Inflammatory macrophage (primary cell): ENCODE measurements around the gene C1orf159.

Experiments used
- DNase-seq, 2 donors: peaks; one replicate each; pipeline ENCODE4 v3.0.0-alpha.2; 2020 to 2022

C1orf159 gene

DNA sequence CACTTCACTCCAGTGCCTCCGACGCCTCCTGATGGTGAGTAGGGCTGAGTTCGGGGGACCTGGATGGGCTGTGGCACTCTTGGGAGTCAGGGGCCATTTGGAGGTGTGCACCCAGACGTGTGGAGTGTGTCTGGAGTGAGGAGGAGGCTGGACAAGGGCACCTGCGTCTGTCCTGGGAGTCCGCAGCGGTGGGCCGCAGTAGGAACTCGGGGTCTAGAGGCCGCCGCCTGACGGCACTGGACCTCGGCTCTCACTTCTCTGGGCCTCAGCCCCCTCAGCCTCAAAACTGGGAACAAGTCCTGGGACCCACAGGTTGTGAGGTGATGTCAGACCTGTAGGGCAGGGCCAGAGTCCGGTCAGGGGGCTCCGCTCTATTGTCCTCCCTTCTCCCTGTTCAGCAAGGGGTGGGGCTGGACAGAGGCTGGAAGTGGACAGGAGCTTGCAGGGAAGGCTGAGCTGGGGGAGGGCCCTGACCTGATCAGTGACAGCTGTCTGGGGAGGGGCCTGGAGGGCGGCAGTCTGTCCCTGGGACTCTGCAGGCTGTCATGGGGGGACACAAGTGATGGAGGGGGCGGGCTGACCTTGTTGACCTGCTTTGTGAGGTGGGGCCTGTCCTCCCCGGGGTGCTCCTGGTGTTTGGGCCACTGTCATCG is 80.5 kb downstream of the C1orf159 start:
- DNase-seq, result no peak

DNA sequence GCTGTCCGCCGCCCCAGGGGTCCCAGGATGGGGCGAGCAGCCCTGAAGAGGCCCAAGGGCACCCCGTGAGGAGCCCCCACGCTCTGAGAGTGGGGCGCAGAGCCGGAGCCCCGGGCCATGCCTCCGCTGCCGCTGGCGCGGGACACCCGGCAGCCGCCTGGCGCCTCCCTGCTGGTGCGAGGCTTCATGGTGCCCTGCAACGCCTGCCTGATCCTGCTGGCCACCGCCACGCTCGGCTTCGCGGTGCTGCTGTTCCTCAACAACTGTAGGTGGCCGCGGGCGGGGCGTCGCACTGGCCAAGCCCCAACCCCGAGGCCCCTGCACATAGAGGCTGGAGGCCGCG is 81.5 kb downstream of the C1orf159 start:
- peak in 1 of 2 donors; percentile 27 for DNase-seq

DNA sequence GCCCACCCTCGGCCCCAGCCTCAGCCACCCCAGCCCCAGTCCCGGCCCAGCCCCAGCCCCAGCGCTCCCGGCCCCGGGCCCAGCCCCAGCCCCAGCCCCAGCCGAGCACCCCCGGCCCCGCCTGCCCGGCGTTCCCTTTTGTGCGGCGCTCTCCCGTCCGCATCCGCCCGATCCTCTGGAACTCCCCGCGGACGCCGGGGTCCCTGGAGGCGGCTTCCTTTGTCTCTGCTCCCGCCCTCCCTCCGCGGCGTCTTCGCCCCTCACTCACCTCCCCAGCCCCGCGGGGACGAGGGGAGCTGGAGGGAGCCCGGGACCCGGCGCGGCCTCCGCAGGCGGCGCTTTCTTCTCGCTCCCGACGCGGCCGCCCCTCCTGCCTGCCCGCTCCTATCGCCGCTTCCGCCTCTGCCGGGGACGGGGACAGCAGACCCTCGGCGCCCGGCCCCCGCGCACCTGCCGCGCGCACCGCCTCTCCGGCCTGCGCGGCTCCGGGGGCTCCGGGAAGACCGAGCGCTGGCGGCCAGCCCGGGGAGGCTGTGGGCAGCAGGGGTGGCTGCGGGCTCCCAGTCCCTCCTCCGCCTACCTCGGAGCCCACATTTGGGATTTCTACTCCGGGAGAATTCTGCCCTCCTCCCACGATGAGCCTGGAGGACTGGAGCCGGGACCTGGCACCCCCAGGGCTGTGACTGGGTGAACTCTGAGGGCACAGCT is 82.0 kb downstream of the C1orf159 start:
- no peak for DNase-seq

GRCh38 chr1:1033009-1033587 is 82.8 kb downstream of the C1orf159 start:
- peak; percentile 32 to 70 for DNase-seq

DNA sequence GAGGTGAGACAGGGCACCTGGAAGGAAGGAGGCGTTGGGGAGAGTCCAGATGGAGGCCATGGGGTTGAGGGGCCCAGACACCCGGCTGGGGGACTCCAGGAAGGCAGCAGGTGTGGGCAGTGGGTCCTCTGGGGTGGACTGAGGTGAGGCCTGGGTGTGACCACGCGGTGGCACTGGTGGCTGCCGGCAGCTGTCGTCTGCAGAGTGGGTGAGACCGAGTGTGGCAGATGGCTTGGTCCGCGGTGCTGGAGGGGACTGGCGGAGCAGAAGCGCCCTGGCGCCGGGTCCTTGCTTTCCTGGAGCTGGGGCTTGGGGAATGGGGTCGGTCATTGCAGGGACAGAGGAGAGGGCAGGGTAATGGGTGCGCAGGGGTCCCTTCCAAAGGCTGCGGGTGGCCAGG is 83.5 kb downstream of the C1orf159 start:
- DNase-seq, result peak in 1 of 2 donors; percentile 29
